Measurements from ENCODE around the gene OR51M1. TPM values are rescaled to one million over a fixed set of nuclear protein-coding genes. Genes with fewer than 3 reads are reported as not detected.
"Not testable (repeated sequence)": the region's sequence is repeated elsewhere in the genome, so short reads cannot be mapped to it uniquely, and the experiment has no call there.

OR51M1 gene
- total RNA-seq, 4 donors from 2014 or later: not detected

DNA sequence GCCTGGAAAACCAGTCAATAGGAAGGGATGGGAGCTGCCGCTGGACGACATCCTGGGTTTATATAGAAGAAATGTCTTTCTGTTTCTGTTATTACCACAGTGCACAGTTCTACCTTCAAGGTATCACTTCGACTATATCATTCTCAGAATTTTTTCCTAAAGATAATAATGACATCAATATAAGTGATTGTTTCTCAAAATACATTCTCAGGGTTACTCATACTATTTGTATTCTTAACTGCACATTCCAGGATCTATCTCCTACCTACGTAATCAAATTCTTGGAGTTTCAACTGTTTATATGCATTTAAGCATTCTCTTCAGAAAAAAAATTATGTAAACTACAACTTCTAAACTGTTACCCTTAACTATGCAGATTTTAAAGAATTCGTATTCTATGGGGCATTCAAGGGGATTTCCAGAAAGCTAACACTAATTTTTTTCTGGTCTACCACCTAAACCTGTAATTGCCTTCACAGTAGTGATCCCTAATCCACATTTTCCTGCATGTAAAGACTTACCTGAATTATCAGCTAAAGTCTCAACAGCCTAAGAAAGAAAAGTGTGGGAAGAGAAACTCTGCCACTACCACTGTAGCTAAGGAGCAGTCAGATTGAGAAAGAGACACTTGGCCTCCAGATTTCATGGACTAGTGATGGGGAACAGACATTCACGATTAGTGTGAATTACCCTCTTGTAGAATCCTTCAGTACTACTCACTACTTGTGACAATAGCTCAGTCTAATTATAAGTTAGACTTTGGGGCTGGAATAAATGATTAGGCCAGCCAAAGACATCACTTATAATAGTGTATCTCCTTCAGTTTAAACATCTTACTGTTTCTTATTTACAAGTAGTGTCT lies 39.9 kb upstream of the OR51M1 start, which contains the start of gene OR51B5:
Gene OR51B5 (minus strand): TSS at position 51 of the 862 bp plus-strand sequence. CDS start 0 bp downstream, at position 51.
- Histone ChIP-seq H3K4me3 (no peak within 1 kb of the TSS), H3K27me3 (no peaks in the 10 kb centered on the region), H3K4me1 (no peaks in the 10 kb centered on the region), H3K9me3 (no peaks in the 10 kb centered on the region), H3K27ac (no peak within 1 kb of the TSS), H3K36me3 (no peaks in the 10 kb centered on the region)
- 76 to 85% methylated on average over 6 of the region's 6 CpGs for WGBS, 2 donors (ENCODE audit: low coverage in 1 of 2)
- no peak for ATAC-seq
- TF ChIP-seq, protein P1, sequence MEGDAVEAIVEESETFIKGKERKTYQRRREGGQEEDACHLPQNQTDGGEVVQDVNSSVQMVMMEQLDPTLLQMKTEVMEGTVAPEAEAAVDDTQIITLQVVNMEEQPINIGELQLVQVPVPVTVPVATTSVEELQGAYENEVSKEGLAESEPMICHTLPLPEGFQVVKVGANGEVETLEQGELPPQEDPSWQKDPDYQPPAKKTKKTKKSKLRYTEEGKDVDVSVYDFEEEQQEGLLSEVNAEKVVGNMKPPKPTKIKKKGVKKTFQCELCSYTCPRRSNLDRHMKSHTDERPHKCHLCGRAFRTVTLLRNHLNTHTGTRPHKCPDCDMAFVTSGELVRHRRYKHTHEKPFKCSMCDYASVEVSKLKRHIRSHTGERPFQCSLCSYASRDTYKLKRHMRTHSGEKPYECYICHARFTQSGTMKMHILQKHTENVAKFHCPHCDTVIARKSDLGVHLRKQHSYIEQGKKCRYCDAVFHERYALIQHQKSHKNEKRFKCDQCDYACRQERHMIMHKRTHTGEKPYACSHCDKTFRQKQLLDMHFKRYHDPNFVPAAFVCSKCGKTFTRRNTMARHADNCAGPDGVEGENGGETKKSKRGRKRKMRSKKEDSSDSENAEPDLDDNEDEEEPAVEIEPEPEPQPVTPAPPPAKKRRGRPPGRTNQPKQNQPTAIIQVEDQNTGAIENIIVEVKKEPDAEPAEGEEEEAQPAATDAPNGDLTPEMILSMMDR (IDR thresholded peaks at IDR 0.05): no peak
- TF ChIP-seq EP300 (IDR thresholded peaks at IDR 0.05) (no peak), POLR2AphosphoS5 (IDR thresholded peaks at IDR 0.05) (no peak), POLR2A (IDR thresholded peaks at IDR 0.05) (no peak)

DNA sequence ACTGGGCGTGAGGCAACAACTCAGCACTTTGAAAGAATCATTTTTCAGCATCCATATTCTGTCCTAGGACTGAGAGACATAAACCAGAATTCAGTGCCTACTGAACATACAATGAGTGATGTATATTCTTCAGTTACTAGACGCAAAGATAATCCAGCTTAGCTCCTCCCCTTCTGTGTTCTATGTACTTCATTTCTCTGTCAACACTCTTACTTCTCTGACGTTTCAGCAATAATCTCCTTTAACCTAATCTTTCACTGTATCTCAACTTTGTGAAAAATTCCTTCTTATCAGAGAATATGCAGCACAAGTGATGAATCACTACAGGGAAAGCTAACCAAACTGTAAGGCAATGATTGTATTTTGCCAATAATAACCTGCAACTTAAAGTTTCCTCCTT lies 37.8 kb upstream of the OR51M1 start:
- ATAC-seq: no peak
- Histone ChIP-seq H3K36me3 (no peaks in the 10 kb centered on the region), H3K27ac (no peak overlapping the region), H3K4me3 (no peak overlapping the region), H3K9me3 (no peaks in the 10 kb centered on the region), H3K27me3 (no peaks in the 10 kb centered on the region), H3K4me1 (no peaks in the 10 kb centered on the region)
- TF ChIP-seq EP300 (IDR thresholded peaks at IDR 0.05) (no peak), POLR2A (IDR thresholded peaks at IDR 0.05) (no peak), POLR2AphosphoS5 (IDR thresholded peaks at IDR 0.05) (no peak)
- TF ChIP-seq, protein P1 (IDR thresholded peaks at IDR 0.05): no peak
- 58 to 68% methylated on average over 3 of the region's 3 CpGs for WGBS, 2 donors (ENCODE audit: low coverage in 1 of 2)

DNA sequence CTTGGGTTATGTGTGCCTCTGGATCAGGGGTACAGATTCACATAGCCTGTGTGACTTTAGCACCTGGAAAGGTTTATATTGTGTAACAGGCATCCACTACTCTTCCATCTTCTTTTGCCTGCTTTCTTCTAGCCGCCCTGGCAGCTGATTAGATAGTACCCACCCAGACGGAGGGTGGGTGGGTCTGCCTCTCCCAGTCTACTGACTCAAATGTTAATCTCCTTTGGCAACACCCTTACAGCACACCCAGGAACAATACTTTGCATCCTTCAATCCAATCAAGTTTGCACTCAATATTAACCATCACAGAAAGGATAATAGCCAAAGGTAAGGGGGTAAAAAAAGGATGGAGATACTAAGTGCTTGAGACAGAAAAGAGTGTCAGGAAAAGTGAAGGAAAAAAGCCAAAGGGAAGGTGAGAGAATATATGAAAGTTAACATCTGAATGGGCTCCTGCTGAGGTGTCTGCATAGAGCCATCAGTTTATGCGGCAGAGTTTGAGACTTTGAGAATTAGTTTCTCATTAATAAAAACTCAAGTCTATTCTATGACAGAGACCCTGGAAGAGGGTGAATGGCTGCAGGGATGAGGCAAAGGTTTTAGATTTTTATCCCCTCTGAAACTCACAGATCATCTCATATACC lies 34.9 kb upstream of the OR51M1 start:
- TF ChIP-seq EP300 (IDR thresholded peaks at IDR 0.05): no peak
- no peak for TF ChIP-seq POLR2AphosphoS5 (IDR thresholded peaks at IDR 0.05)
- TF ChIP-seq POLR2A (IDR thresholded peaks at IDR 0.05): no peak
- TF ChIP-seq, protein P1 (IDR thresholded peaks at IDR 0.05): no peak
- no peaks in the 10 kb centered on the region for H3K4me1 ChIP-seq
- no peaks in the 10 kb centered on the region for H3K36me3 ChIP-seq
- no peaks in the 10 kb centered on the region for H3K27me3 ChIP-seq
- H3K4me3 ChIP-seq: no peak overlapping the region
- WGBS, 2 donors (ENCODE audit: low coverage in 1 of 2): 5 to 10% methylated on average over 2 to 3 of the region's 3 CpGs
- H3K9me3 ChIP-seq: no peaks in the 10 kb centered on the region
- ATAC-seq: no peak
- H3K27ac ChIP-seq: no peak overlapping the region

- no peak for ATAC-seq
- Histone ChIP-seq H3K27me3 (no peaks in the 10 kb centered on the region), H3K4me1 (no peaks in the 10 kb centered on the region), H3K9me3 (no peaks in the 10 kb centered on the region), H3K4me3 (no peak overlapping the region), H3K27ac (no peak overlapping the region), H3K36me3 (no peaks in the 10 kb centered on the region)
- WGBS, 2 donors (ENCODE audit: low coverage in 1 of 2): 33 to 38% methylated on average over 1 of the region's 1 CpG
- no peak for TF ChIP-seq POLR2A (IDR thresholded peaks at IDR 0.05)
Measured at GRCh38 chr11:5349550-5349949, 34.1 kb upstream of the OR51M1 start.

GRCh38 chr11:5351208-5351607 lies 32.4 kb upstream of the OR51M1 start, which contains the start of gene OR51B6:
Gene OR51B6 (plus strand): TSS chr11:5351508. CDS start chr11:5351508, 0 bp downstream.
- Histone ChIP-seq H3K27me3 (no peaks in the 10 kb centered on the region), H3K36me3 (no peaks in the 10 kb centered on the region), H3K9me3 (no peaks in the 10 kb centered on the region), H3K4me3 (no peak within 1 kb of the TSS), H3K4me1 (no peaks in the 10 kb centered on the region), H3K27ac (no peak within 1 kb of the TSS)
- WGBS, 2 donors (ENCODE audit: low coverage in 1 of 2): 47 to 82% methylated on average over 1 of the region's 1 CpG
- ATAC-seq: no peak
- TF ChIP-seq POLR2A (IDR thresholded peaks at IDR 0.05) (no peak), POLR2AphosphoS5 (IDR thresholded peaks at IDR 0.05) (no peak), EP300 (IDR thresholded peaks at IDR 0.05) (no peak)
- TF ChIP-seq, protein P1 (IDR thresholded peaks at IDR 0.05): no peak

DNA sequence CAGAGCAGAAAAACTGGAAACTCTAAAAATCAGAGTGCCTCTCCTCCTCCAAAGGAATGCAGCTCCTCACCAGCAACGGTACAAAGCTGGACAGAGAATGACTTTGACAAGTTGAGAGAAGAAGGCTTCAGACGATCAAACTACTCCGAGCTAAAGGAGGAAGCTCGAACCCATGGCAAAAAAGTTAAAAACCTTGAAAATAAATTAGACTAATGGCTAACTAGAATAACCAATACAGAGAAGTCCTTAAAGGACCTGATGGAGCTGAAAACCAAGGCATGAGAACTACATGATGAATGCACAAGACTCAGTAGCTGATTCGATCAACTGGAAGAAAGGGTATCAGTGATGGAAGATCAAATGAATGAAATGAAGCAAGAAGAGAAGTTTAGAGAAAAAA lies 27.6 kb upstream of the OR51M1 start:
- WGBS, 2 donors (ENCODE audit: low coverage in 1 of 2): 60% methylated on average over 2 of the region's 5 CpGs; no CpG with 5 or more reads in 1 of the 2 donors
- not testable (repeated sequence) for H3K36me3 ChIP-seq, H3K4me3 ChIP-seq, H3K4me1 ChIP-seq, H3K27me3 ChIP-seq, H3K9me3 ChIP-seq, ATAC-seq, H3K27ac ChIP-seq
